H1 (cell line): ENCODE data around the gene SEMA3F. TPM values are rescaled to one million over a fixed set of nuclear protein-coding genes. Genes with fewer than 3 reads are reported as not detected.

Experiments
- CTCF ChIA-PET: fragments of 300-600 bp; sonication (Branson Sonifier 250); formaldehyde crosslinking; loops from one replicate; lab custom pipeline; 2021; ENCODE audit not compliant: partially characterized antibody; lab: Charles Lee
- POLR2A ChIA-PET: fragments of 300-600 bp; sonication (Branson Sonifier 250); formaldehyde crosslinking; loops from one replicate; lab custom pipeline; 2021; ENCODE audit warnings: inconsistent platforms; ENCODE audit not compliant: partially characterized antibody; lab: Charles Lee
- DNase-seq, 2 experiments: peaks; one replicate each; pipeline versions ENCODE4 v3.0.0 to v3.0.0-alpha.2; 2010 to 2022; ENCODE audit warnings: low spot score in 2 of 2, low read depth in 1 of 2, mixed read lengths in 1 of 2
- FAIRE-seq: peaks from 2 replicates; lab custom pipeline; 2011; peaks lifted over from hg19 to GRCh38; lab: Jason Lieb, UNC
- H2AFZ ChIP-seq: 2 replicates; pipeline ENCODE4 v1.8.1; 2012; ENCODE audit warnings: low read length, inconsistent platforms
- H2AK5ac ChIP-seq: 2 replicates; pipeline ENCODE4 v1.6.1; 2013; ENCODE audit warnings: low read depth, low read length
- H2BK120ac ChIP-seq: replicated peaks from 2 replicates; pipeline ENCODE3; 2013; ENCODE audit warnings: low read depth, low read length, inconsistent platforms
- H2BK12ac ChIP-seq: 2 replicates; pipeline ENCODE4 v1.6.1; 2013; ENCODE audit warnings: low read depth, low read length
- H2BK15ac ChIP-seq: 2 replicates; pipeline ENCODE4 v1.6.1; 2013; ENCODE audit warnings: low read length
- H2BK20ac ChIP-seq: 2 replicates; pipeline ENCODE4 v1.6.1; 2013; ENCODE audit warnings: low read length
- H2BK5ac ChIP-seq: 2 replicates; pipeline ENCODE4 v1.6.1; 2013; ENCODE audit warnings: low read depth, low read length
- H3K14ac ChIP-seq: 2 replicates; pipeline ENCODE4 v1.6.1; 2013; ENCODE audit warnings: inconsistent platforms; ENCODE audit not compliant: insufficient read length
- H3K18ac ChIP-seq: 2 replicates; pipeline ENCODE4 v1.6.1; 2013; ENCODE audit warnings: low read length; ENCODE audit errors: extremely low read depth
- H3K23ac ChIP-seq: 2 replicates; pipeline ENCODE4 v1.6.1; 2013; ENCODE audit warnings: inconsistent platforms; ENCODE audit not compliant: insufficient read length
- H3K23me2 ChIP-seq: 2 replicates; pipeline ENCODE4 v1.6.1; 2013; ENCODE audit warnings: low read depth, low read length
- H3K27ac ChIP-seq: 2 replicates; pipeline ENCODE4 v1.6.1; 2011; ENCODE audit warnings: low read depth, low read length, inconsistent platforms
- H3K27me3 ChIP-seq, 4 experiments: replicated peaks in 1 of 4; 1 replicate in 1 of 4; 2 replicates in 3 of 4; pipeline versions ENCODE4 v1.6.1 to v1.8.1; 2011 to 2013; ENCODE audit warnings: low read length in 3 of 4, mild to moderate bottlenecking in 3 of 4, inconsistent platforms in 2 of 4, mixed read lengths in 2 of 4, moderate library complexity in 1 of 4; ENCODE audit not compliant: control insufficient read depth in 3 of 4, insufficient read depth in 3 of 4; ENCODE audit errors: extremely low read depth in 1 of 4
- H3K36me3 ChIP-seq, 4 experiments: 2 replicates each; pipeline versions ENCODE4 v1.6.1 to v1.8.1; 2011 to 2013; ENCODE audit warnings: mild to moderate bottlenecking in 4 of 4, low read length in 3 of 4, moderate library complexity in 2 of 4, control low read depth in 1 of 4, inconsistent platforms in 1 of 4; ENCODE audit not compliant: insufficient read depth in 4 of 4, control insufficient read depth in 2 of 4
- H3K4ac ChIP-seq: replicated peaks from 2 replicates; pipeline ENCODE3; 2013; ENCODE audit warnings: low read length, low read depth, mixed read lengths, inconsistent platforms; ENCODE audit not compliant: insufficient read length
- H3K4me1 ChIP-seq, 4 experiments: replicated peaks in 1 of 4; 1 replicate in 1 of 4; 2 replicates in 3 of 4; pipeline versions ENCODE4 v1.6.1 to v1.8.1; 2011 to 2013; ENCODE audit warnings: low read length in 3 of 4, inconsistent platforms in 2 of 4, mixed read lengths in 1 of 4; ENCODE audit not compliant: insufficient read depth in 4 of 4, control insufficient read depth in 3 of 4
- H3K4me2 ChIP-seq, 2 experiments: 2 replicates each; pipeline versions ENCODE4 v1.6.1 to v1.8.1; 2011 to 2013; ENCODE audit warnings: low read depth in 2 of 2, low read length in 2 of 2, control low read depth in 1 of 2, inconsistent platforms in 1 of 2, mild to moderate bottlenecking in 1 of 2; ENCODE audit not compliant: insufficient read depth in 1 of 2
- H3K4me3 ChIP-seq, 4 experiments: fragments of 200-600, 300-600 bp in 1 of 4; sonication (generic), shearing (Covaris generic), sonication (Bioruptor Twin) in 1 of 4; 2 replicates each; pipeline versions ENCODE4 v1.5.1 to v1.8.1; 2011 to 2016; ENCODE audit warnings: low read length in 4 of 4, low read depth in 3 of 4, control low read depth in 2 of 4, inconsistent platforms in 2 of 4, mild to moderate bottlenecking in 2 of 4, mixed read lengths in 1 of 4, moderate library complexity in 1 of 4; ENCODE audit not compliant: insufficient read depth in 2 of 4; ENCODE audit errors: extremely low read depth in 1 of 4
- H3K56ac ChIP-seq: replicated peaks from 2 replicates; pipeline ENCODE3; 2013; ENCODE audit warnings: low read depth, mild to moderate bottlenecking, mixed read lengths, low read length, inconsistent platforms; ENCODE audit not compliant: insufficient read length
- H3K79me1 ChIP-seq: 2 replicates; pipeline ENCODE4 v1.6.1; 2013; ENCODE audit warnings: low read depth, low read length, control low read depth
- H3K79me2 ChIP-seq, 2 experiments: 2 replicates each; pipeline versions ENCODE4 v1.6.1 to v1.8.1; 2012 to 2013; ENCODE audit warnings: low read length in 2 of 2, mild to moderate bottlenecking in 2 of 2, inconsistent platforms in 1 of 2; ENCODE audit not compliant: insufficient read depth in 2 of 2, control insufficient read depth in 1 of 2
- H3K9ac ChIP-seq, 4 experiments: replicated peaks in 1 of 4; 1 replicate in 1 of 4; 2 replicates in 3 of 4; pipeline versions ENCODE4 v1.6.1 to v1.8.1; 2011 to 2013; ENCODE audit warnings: low read depth in 3 of 4, low read length in 3 of 4, control low read depth in 2 of 4, mild to moderate bottlenecking in 2 of 4, moderate library complexity in 2 of 4, inconsistent platforms in 1 of 4; ENCODE audit errors: extremely low read depth in 1 of 4
- H3K9me3 ChIP-seq, 2 experiments: 2 replicates each; pipeline versions ENCODE4 v1.6.1 to v1.8.1; 2012 to 2013; ENCODE audit warnings: mild to moderate bottlenecking in 2 of 2, moderate library complexity in 2 of 2, control low read depth in 1 of 2, inconsistent platforms in 1 of 2, low read depth in 1 of 2, low read length in 1 of 2, mixed read lengths in 1 of 2; ENCODE audit not compliant: insufficient read depth in 2 of 2
- H4K20me1 ChIP-seq, 2 experiments: replicated peaks in 1 of 2; 2 replicates each; pipeline versions ENCODE3 to v1.8.1; 2011 to 2013; ENCODE audit warnings: inconsistent platforms in 2 of 2, low read length in 2 of 2, mild to moderate bottlenecking in 1 of 2; ENCODE audit not compliant: insufficient read depth in 2 of 2, control insufficient read depth in 1 of 2
- H4K5ac ChIP-seq: 2 replicates; pipeline ENCODE4 v1.6.1; 2013; ENCODE audit warnings: low read length, low read depth, mixed read lengths, inconsistent platforms; ENCODE audit not compliant: insufficient read length
- H4K8ac ChIP-seq: 2 replicates; pipeline ENCODE4 v1.8.0; 2013; ENCODE audit warnings: mild to moderate bottlenecking, moderate library complexity, low read length, inconsistent platforms; ENCODE audit not compliant: insufficient read depth; ENCODE audit errors: extremely low read depth
- H4K91ac ChIP-seq: replicated peaks from 2 replicates; pipeline ENCODE3; 2013; ENCODE audit warnings: low read length, mixed read lengths, inconsistent platforms; ENCODE audit not compliant: insufficient read length
- ATF3 ChIP-seq: IDR thresholded peaks from 2 replicates; pipeline ENCODE4 v1.6.1; 2011; ENCODE audit warnings: low read depth, mild to moderate bottlenecking, low read length; ENCODE audit not compliant: insufficient read depth
- CHD1 ChIP-seq: IDR thresholded peaks from 2 replicates; pipeline ENCODE4 v1.6.1; 2012; ENCODE audit warnings: low read depth, low read length, improper control_type of control experiment
- CREB1 ChIP-seq: IDR thresholded peaks from 2 replicates; pipeline ENCODE4 v1.6.1; 2012; ENCODE audit warnings: inconsistent platforms
- GTF2F1 ChIP-seq: IDR thresholded peaks from 2 replicates; pipeline ENCODE4 v1.6.1; 2012; ENCODE audit warnings: low read depth, low read length, improper control_type of control experiment, borderline replicate concordance
- HDAC6 ChIP-seq: IDR thresholded peaks from one replicate; pipeline ENCODE4 v1.7.1; 2012; ENCODE audit warnings: low read depth, mild to moderate bottlenecking, inconsistent platforms, low read length, moderate library complexity
- JUND ChIP-seq: IDR thresholded peaks from 2 replicates; pipeline ENCODE4 v1.6.1; 2011; ENCODE audit warnings: mild to moderate bottlenecking, improper control_type of control experiment, low read length
- KDM5A ChIP-seq: fragments of 200-600 bp; IDR thresholded peaks from 2 replicates; pipeline ENCODE4 v1.7.1; 2012; ENCODE audit warnings: mild to moderate bottlenecking, low read length, inconsistent platforms, mixed read lengths
- NRF1 ChIP-seq: IDR thresholded peaks from 2 replicates; pipeline ENCODE4 v1.6.1; 2011; ENCODE audit warnings: mild to moderate bottlenecking, low read depth, low read length, improper control_type of control experiment
- POLR2A ChIP-seq, 2 experiments: IDR thresholded peaks; 1 replicate in 1 of 2; 2 replicates in 1 of 2; pipeline ENCODE4 v1.6.1; 2011; ENCODE audit warnings: low read depth in 2 of 2, low read length in 2 of 2, mild to moderate bottlenecking in 2 of 2; ENCODE audit errors: control extremely low read depth in 1 of 2
- SP1 ChIP-seq: IDR thresholded peaks from 2 replicates; pipeline ENCODE4 v1.6.1; 2011; ENCODE audit warnings: low read depth, low read length
- SP4 ChIP-seq: IDR thresholded peaks from 2 replicates; pipeline ENCODE4 v1.6.1; 2012; ENCODE audit warnings: low read length, inconsistent platforms
- TAF7 ChIP-seq: optimal IDR thresholded peaks from 2 replicates; pipeline ENCODE3; 2011; ENCODE audit warnings: low read depth, mild to moderate bottlenecking, inconsistent platforms, low read length, moderate library complexity, borderline replicate concordance
- TCF12 ChIP-seq: IDR thresholded peaks from 2 replicates; pipeline ENCODE4 v1.6.1; 2011; ENCODE audit warnings: low read depth, mild to moderate bottlenecking, low read length
- WGBS, 2 experiments: shearing (Covaris generic) in 1 of 2; methylation state at CpG; one replicate each; pipeline versions ENCODE4 v1.1.6 to v1.1.7; 2013 to 2015; ENCODE audit warnings: low lambda C conversion rate in 2 of 2, mixed read lengths in 2 of 2, inconsistent platforms in 1 of 2, low coverage in 1 of 2, missing lambda C conversion rate in 1 of 2; ENCODE audit not compliant: insufficient replicate concordance in 2 of 2, insufficient coverage in 1 of 2, insufficient read length in 1 of 2; ENCODE audit errors: extremely low coverage in 1 of 2, missing lambda C conversion rate in 1 of 2; 5-methylcytosine and 5-hydroxymethylcytosine counted together
- polyA plus RNA-seq, 7 experiments: library from polyadenylated mRNA; depleted of rRNA in 3 of 7; stranded (reverse) in 5 of 7; unstranded in 2 of 7; fragments of >200 nt in 5 of 7; fragments of 200-250 nt in 2 of 7; gene quantifications; 1 replicate in 5 of 7; 2 replicates in 1 of 7; 4 replicates in 1 of 7; pipeline versions ENCODE4 v1.2.1 to v1.2.3, GENCODE V29; 2011 to 2013; ENCODE audit warnings: missing spikeins in 2 of 7, mixed read lengths in 2 of 7
- total RNA-seq: library from RNA; stranded (reverse); fragmentation: NEBNext Ultra II Directional; extraction: Animal tissue kit (Norgen Biotek cat#: 25700); gene quantifications from 2 replicates; pipeline ENCODE4 v1.2.1, GENCODE V29; 2021

SEMA3F gene
- total and polyA plus RNA-seq, 2 of the 8 experiments (the other 6 are each of a cell fraction or from before 2014, with no cell fraction given), result 20.3 to 37.0 TPM

- peak overlapping the region; percentile 1; the same call in 1 of the 2 replicates for H2BK12ac ChIP-seq
- H2BK15ac ChIP-seq, result 0 out of 2 replicates have a peak overlapping the region, but pooled peaks have one; percentile 11
- H2AK5ac ChIP-seq, result no peak overlapping the region
- no peak overlapping the region for H3K56ac ChIP-seq
- no peak overlapping the region for H2BK5ac ChIP-seq
- H3K36me3 ChIP-seq, result no peaks in the 10 kb centered on the region
- H3K18ac ChIP-seq, result no peak overlapping the region
- no peak overlapping the region for H4K8ac ChIP-seq
- H3K23ac ChIP-seq, result no peak overlapping the region
- CTCF ChIA-PET, result interaction anchor here (0.6 to 19.7 kb wide), 12 partner anchors 19 to 146 kb away, joined by 3 to 1138 read pairs (median 82); partner anchors contain the start of genes GNAI2, HYAL2, SEMA3B and SLC38A3
- no peaks in the 10 kb centered on the region for H4K20me1 ChIP-seq
- H3K9ac ChIP-seq, result no peak overlapping the region
- FAIRE-seq (no peak), DNase-seq (no peak)
- H4K5ac ChIP-seq, result no peak overlapping the region
- H3K9me3 ChIP-seq, result no peaks in the 10 kb centered on the region
- H3K4me3 ChIP-seq, result no peak overlapping the region
- H3K4me1 ChIP-seq, result peaks cover 0 to 14% (median 7%) of the 10 kb centered on the region in 4 experiments; a peak in 5 of 7 replicates
- no peak overlapping the region for H3K4ac ChIP-seq
- peaks cover 2% of the 10 kb centered on the region; the same call in 1 of the 2 replicates for H3K23me2 ChIP-seq
- H3K79me2 ChIP-seq, result no peaks in the 10 kb centered on the region
- H4K91ac ChIP-seq, result no peak overlapping the region
- POLR2A ChIA-PET, result interaction anchor here (2.7 to 11.9 kb wide), 6 partner anchors 8 to 74 kb away, joined by 11 to 128 read pairs (median 22); partner anchors contain the start of gene SLC38A3
- no peak overlapping the region for H3K14ac ChIP-seq
- no peak overlapping the region for H3K27ac ChIP-seq
- H3K4me2 ChIP-seq, result no peak overlapping the region
- H2AFZ ChIP-seq, result no peak overlapping the region
- 88% methylated on average over 6 of the region's 6 CpGs; no CpG with 5 or more reads in 1 of the 2 experiments for WGBS, 2 experiments
- no peaks in the 10 kb centered on the region for H3K79me1 ChIP-seq
- no peak overlapping the region for H2BK120ac ChIP-seq
- peaks cover 0 to 12% (median 4%) of the 10 kb centered on the region in 4 experiments; a peak in 3 of 7 replicates for H3K27me3 ChIP-seq
- H2BK20ac ChIP-seq, result peak overlapping the region; percentile 35; the same call in 1 of the 2 replicates
- TF ChIP-seq ATF3, result no peak
- TF ChIP-seq GTF2F1, result no peak
- TF ChIP-seq TAF7, result no peak
- TF ChIP-seq TCF12, result no peak
- TF ChIP-seq NRF1, result no peak
- TF ChIP-seq POLR2A (IDR thresholded peaks at IDR 0.05; ENCODE audit: control extremely low read depth in 1 of 2, low read depth in 2 of 2, low read length in 2 of 2), result no peak
- no peak for TF ChIP-seq KDM5A
- TF ChIP-seq CREB1, result no peak
- no peak for TF ChIP-seq JUND
- no peak for TF ChIP-seq HDAC6
- no peak for TF ChIP-seq SP1
- no peak for TF ChIP-seq SP4
- TF ChIP-seq CHD1, result no peak
These were observed 41.2 kb downstream of the SEMA3F start for GRCh38 chr3:50196253-50196801.
